H9 (cell line): ENCODE measurements around the gene DYRK1A. TPM values are rescaled to one million over a fixed set of nuclear protein-coding genes. Genes with fewer than 3 reads are reported as not detected.
"Not testable (repeated sequence)": the region's sequence is repeated elsewhere in the genome, so short reads cannot be mapped to it uniquely, and the experiment has no call there.

Experiments used
- DNase-seq: peaks from one replicate; pipeline ENCODE4 v3.0.0-alpha.2; 2017
- H2AFZ ChIP-seq: one replicate; pipeline ENCODE4 v1.6.1; 2013; ENCODE audit warnings: mild to moderate bottlenecking, low read length, control low read depth, moderate library complexity
- H2AK5ac ChIP-seq: 2 replicates; pipeline ENCODE4 v1.6.1; 2013; ENCODE audit warnings: low read length, control low read depth, mixed read lengths; ENCODE audit not compliant: insufficient read length
- H2BK120ac ChIP-seq: one replicate; pipeline ENCODE4 v1.6.1; 2013; ENCODE audit warnings: low read depth, mild to moderate bottlenecking, low read length, control low read depth, inconsistent platforms; ENCODE audit not compliant: poor library complexity, severe bottlenecking
- H2BK12ac ChIP-seq: 2 replicates; pipeline ENCODE4 v1.6.1; 2013; ENCODE audit warnings: low read length, control low read depth, mixed read lengths, low read depth; ENCODE audit not compliant: insufficient read length
- H2BK15ac ChIP-seq: 2 replicates; pipeline ENCODE4 v1.6.1; 2013; ENCODE audit warnings: low read depth, low read length, control low read depth
- H2BK20ac ChIP-seq: one replicate; pipeline ENCODE4 v1.6.1; 2013; ENCODE audit warnings: low read depth, mild to moderate bottlenecking, low read length, control low read depth, inconsistent platforms; ENCODE audit not compliant: poor library complexity, severe bottlenecking
- H2BK5ac ChIP-seq: 2 replicates; pipeline ENCODE4 v1.6.1; 2013; ENCODE audit warnings: low read length, control low read depth, mixed read lengths; ENCODE audit not compliant: insufficient read length
- H3K14ac ChIP-seq: 2 replicates; pipeline ENCODE4 v1.6.1; 2013; ENCODE audit warnings: low read length, control low read depth; ENCODE audit not compliant: insufficient read depth
- H3K18ac ChIP-seq: 2 replicates; pipeline ENCODE4 v1.6.1; 2013; ENCODE audit warnings: low read depth, mild to moderate bottlenecking, mixed read lengths, low read length, control low read depth; ENCODE audit not compliant: insufficient read length
- H3K23ac ChIP-seq: 2 replicates; pipeline ENCODE4 v1.6.1; 2013; ENCODE audit warnings: low read length, control low read depth, mixed read lengths, low read depth; ENCODE audit not compliant: insufficient read length
- H3K23me2 ChIP-seq: 2 replicates; pipeline ENCODE4 v1.6.1; 2013; ENCODE audit warnings: low read depth, mild to moderate bottlenecking, mixed read lengths, low read length, control low read depth; ENCODE audit not compliant: insufficient read length, poor library complexity, severe bottlenecking
- H3K27ac ChIP-seq: 2 replicates; pipeline ENCODE4 v1.5.1; 2013; ENCODE audit warnings: low read length, control low read depth, mixed read lengths, low read depth; ENCODE audit not compliant: insufficient read length
- H3K27me3 ChIP-seq: 2 replicates; pipeline ENCODE4 v1.6.1; 2013; ENCODE audit warnings: low read length, control low read depth, inconsistent platforms; ENCODE audit not compliant: insufficient read depth
- H3K4ac ChIP-seq: 2 replicates; pipeline ENCODE4 v1.6.1; 2013; ENCODE audit warnings: low read depth, mild to moderate bottlenecking, control low read depth, inconsistent platforms, low read length, moderate library complexity
- H3K4me1 ChIP-seq: 2 replicates; pipeline ENCODE4 v1.6.1; 2013; ENCODE audit warnings: low read length, control low read depth, inconsistent platforms; ENCODE audit not compliant: insufficient read depth
- H3K4me2 ChIP-seq: 2 replicates; pipeline ENCODE4 v1.6.1; 2013; ENCODE audit warnings: low read length, control low read depth, mixed read lengths; ENCODE audit not compliant: insufficient read length, insufficient read depth
- H3K56ac ChIP-seq: 2 replicates; pipeline ENCODE4 v1.6.1; 2013; ENCODE audit warnings: low read depth, mild to moderate bottlenecking, mixed read lengths, low read length, control low read depth; ENCODE audit not compliant: insufficient read length
- H3K79me1 ChIP-seq: 2 replicates; pipeline ENCODE4 v1.6.1; 2013; ENCODE audit warnings: low read depth, mild to moderate bottlenecking, moderate library complexity, low read length, control low read depth, inconsistent platforms; ENCODE audit not compliant: insufficient read depth, poor library complexity, severe bottlenecking
- H3K79me2 ChIP-seq: 2 replicates; pipeline ENCODE4 v1.6.1; 2013; ENCODE audit warnings: low read length, control low read depth, inconsistent platforms; ENCODE audit not compliant: insufficient read depth
- H3K9ac ChIP-seq: 2 replicates; pipeline ENCODE4 v1.6.1; 2013; ENCODE audit warnings: low read length, control low read depth, mixed read lengths; ENCODE audit not compliant: insufficient read length; ENCODE audit errors: extremely low read depth
- H3K9me3 ChIP-seq: one replicate; pipeline ENCODE4 v1.6.1; 2013; ENCODE audit warnings: low read depth, low read length, inconsistent platforms; ENCODE audit not compliant: control insufficient read depth
- H3T11ph ChIP-seq: one replicate; pipeline ENCODE4 v1.6.1; 2013; ENCODE audit warnings: mild to moderate bottlenecking, low read length, control low read depth, inconsistent platforms
- H4K20me1 ChIP-seq: one replicate; pipeline ENCODE4 v1.6.1; 2013; ENCODE audit not compliant: control insufficient read depth, insufficient read length, insufficient read depth
- H4K5ac ChIP-seq: 2 replicates; pipeline ENCODE4 v1.6.1; 2013; ENCODE audit warnings: low read depth, mild to moderate bottlenecking, mixed read lengths, low read length, control low read depth; ENCODE audit not compliant: insufficient read length
- H4K8ac ChIP-seq: replicated peaks from 2 replicates; pipeline ENCODE4 v1.6.1; 2013; ENCODE audit warnings: low read length, control low read depth, mixed read lengths, low read depth; ENCODE audit not compliant: insufficient read length
- H4K91ac ChIP-seq: 2 replicates; pipeline ENCODE4 v1.6.1; 2013; ENCODE audit warnings: low read depth, mild to moderate bottlenecking, moderate library complexity, mixed read lengths, low read length, control low read depth; ENCODE audit not compliant: insufficient read length
- H3K27ac Mint-ChIP-seq, 3 experiments: 2 replicates in 2 of 3; 3 replicates in 1 of 3; pipeline ENCODE4 v1.8.0; 2020 to 2021; ENCODE audit warnings: mixed read lengths in 3 of 3, mild to moderate bottlenecking in 1 of 3, moderate library complexity in 1 of 3
- H3K27me3 Mint-ChIP-seq: 2 replicates; pipeline ENCODE4 v1.8.0; 2021; ENCODE audit warnings: low read depth, mild to moderate bottlenecking, moderate library complexity, mixed read lengths
- H3K36me3 Mint-ChIP-seq, 3 experiments: 2 replicates in 2 of 3; 3 replicates in 1 of 3; pipeline ENCODE4 v1.8.0; 2020 to 2021; ENCODE audit warnings: low read depth in 3 of 3, mixed read lengths in 3 of 3; ENCODE audit not compliant: insufficient read depth in 1 of 3
- H3K4me1 Mint-ChIP-seq, 2 experiments: 2 replicates each; pipeline ENCODE4 v1.8.0; 2020; ENCODE audit warnings: mixed read lengths in 2 of 2
- H3K4me3 Mint-ChIP-seq, 2 experiments: 2 replicates in 1 of 2; 3 replicates in 1 of 2; pipeline ENCODE4 v1.8.0; 2020 to 2021; ENCODE audit warnings: mild to moderate bottlenecking in 2 of 2, mixed read lengths in 2 of 2, moderate library complexity in 1 of 2
- H3K9me3 Mint-ChIP-seq, 2 experiments: 2 replicates in 1 of 2; 3 replicates in 1 of 2; pipeline ENCODE4 v1.8.0; 2020; ENCODE audit warnings: mild to moderate bottlenecking in 2 of 2, mixed read lengths in 2 of 2, moderate library complexity in 1 of 2
- CTCF ChIP-seq: fragments of 200-600 bp; sonication (generic); conservative IDR thresholded peaks from 3 replicates; pipeline ENCODE4 v1.8.0; 2021; ENCODE audit warnings: antibody characterized with exemption, mild to moderate bottlenecking
- WGBS: extraction: QIAGEN DNeasy Blood & Tissue Kit; methylation state at CpG from one replicate; pipeline ENCODE4 v1.1.7; 2013; ENCODE audit warnings: missing lambda C conversion rate, low lambda C conversion rate, mixed read lengths; ENCODE audit not compliant: insufficient read length; ENCODE audit errors: extremely low coverage; 5-methylcytosine and 5-hydroxymethylcytosine counted together
- total RNA-seq: library from RNA; stranded (reverse); gene quantifications from 2 replicates; pipeline ENCODE4 v1.2.1, GENCODE V29; 2021

Gene DYRK1A
- total RNA-seq, 1 experiment from 2014 or later = 73.6 TPM

- no peak overlapping the region for H2BK15ac ChIP-seq
- no peak overlapping the region for H2BK20ac ChIP-seq
- no peaks in the 10 kb centered on the region for H3K23me2 ChIP-seq
- Mint-ChIP-seq H3K27me3 (no peaks in the 10 kb centered on the region), H3K4me3 (no peak overlapping the region), H3K4me1 (peaks cover 33 to 39% of the 10 kb centered on the region in 2 experiments), H3K36me3 (peaks cover 0 to 6% (median 2%) of the 10 kb centered on the region in 3 experiments; a peak in 4 of 7 replicates), H3K9me3 (no peaks in the 10 kb centered on the region), H3K27ac (no peak overlapping the region; a peak in 2 of 7 replicates)
- no peak overlapping the region for H4K5ac ChIP-seq
- H4K20me1 ChIP-seq = no peaks in the 10 kb centered on the region
- H2BK12ac ChIP-seq = no peak overlapping the region
- no peak overlapping the region for H3K14ac ChIP-seq
- H3K18ac ChIP-seq = no peak overlapping the region
- no peak overlapping the region for H3T11ph ChIP-seq
- no peak overlapping the region for H3K9ac ChIP-seq
- no peaks in the 10 kb centered on the region for H3K27me3 ChIP-seq
- no CpG with 5 or more reads among the region's 10 CpGs for WGBS
- H2AK5ac ChIP-seq = no peak overlapping the region
- TF ChIP-seq CTCF = no peak
- H2BK5ac ChIP-seq = no peak overlapping the region
- H3K4me2 ChIP-seq = no peak overlapping the region
- H3K79me2 ChIP-seq = no peaks in the 10 kb centered on the region
- no peak overlapping the region for H4K91ac ChIP-seq
- peaks cover 8% of the 10 kb centered on the region; the same call in 1 of the 2 replicates for H3K4me1 ChIP-seq
- H2BK120ac ChIP-seq = no peak overlapping the region
- no peak overlapping the region for H4K8ac ChIP-seq
- H3K23ac ChIP-seq = no peak overlapping the region
- no peak overlapping the region for H3K4ac ChIP-seq
- no peak overlapping the region for H2AFZ ChIP-seq
- no peak for DNase-seq
- no peak overlapping the region for H3K56ac ChIP-seq
- no peak overlapping the region for H3K27ac ChIP-seq
- H3K79me1 ChIP-seq = no peaks in the 10 kb centered on the region
- H3K9me3 ChIP-seq = no peaks in the 10 kb centered on the region
Measured at GRCh38 chr21:37522641-37523295, 156.2 kb downstream of the DYRK1A start.

- H3K27me3 Mint-ChIP-seq, H2AFZ ChIP-seq, H3K79me1 ChIP-seq, H4K8ac ChIP-seq, H2AK5ac ChIP-seq, H2BK15ac ChIP-seq, H2BK120ac ChIP-seq, H3K23me2 ChIP-seq, H3K18ac ChIP-seq, H3K9me3 ChIP-seq, H4K20me1 ChIP-seq, H3K36me3 Mint-ChIP-seq, H3K56ac ChIP-seq, H3K14ac ChIP-seq, H3K27me3 ChIP-seq, H3K27ac ChIP-seq, H3K4ac ChIP-seq, H3K9ac ChIP-seq, H4K5ac ChIP-seq, H2BK20ac ChIP-seq, H3K4me2 ChIP-seq, DNase-seq, H3K79me2 ChIP-seq, H3K4me3 Mint-ChIP-seq, H3K4me1 ChIP-seq, H4K91ac ChIP-seq, H2BK12ac ChIP-seq, H3K23ac ChIP-seq, H3K9me3 Mint-ChIP-seq, H2BK5ac ChIP-seq, H3T11ph ChIP-seq: not testable (repeated sequence)
- WGBS = no CpG with 5 or more reads among the region's 5 CpGs
- peaks cover 28 to 33% of the 10 kb centered on the region in 2 experiments for H3K4me1 Mint-ChIP-seq
- peak overlapping the region in 1 of 3 experiments; percentile 65; a peak in 1 of 7 replicates for H3K27ac Mint-ChIP-seq
Measured at GRCh38 chr21:37524944-37525343, 158.4 kb downstream of the DYRK1A start.
